Measurements from ENCODE around the gene BPIFB4.
"Not testable (repeated sequence)": the region's sequence is repeated elsewhere in the genome, so short reads cannot be mapped to it uniquely, and the experiment has no call there.

The BPIFB4 gene

DNA sequence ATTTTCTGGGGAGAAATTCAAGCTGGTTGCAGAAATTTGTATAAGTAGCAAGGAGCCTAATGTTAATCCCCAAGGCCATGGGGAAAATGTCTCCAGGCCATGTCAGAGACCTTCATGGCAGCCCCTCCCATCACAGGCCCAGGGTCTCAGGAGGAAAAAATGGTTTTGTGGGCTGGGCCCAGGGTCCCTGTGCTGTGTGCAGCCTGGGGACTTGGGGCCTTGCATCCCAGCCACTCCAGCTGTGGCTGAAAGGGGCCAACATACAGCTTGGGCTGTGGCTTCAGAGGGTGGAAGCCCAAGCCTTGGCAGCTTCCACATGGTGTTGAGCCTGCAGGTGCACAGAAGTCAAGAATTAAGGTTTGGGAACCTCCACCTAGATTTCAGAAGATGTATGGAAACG lies 42.9 kb downstream of the BPIFB4 start:
- not testable (repeated sequence) for DNase-seq

DNA sequence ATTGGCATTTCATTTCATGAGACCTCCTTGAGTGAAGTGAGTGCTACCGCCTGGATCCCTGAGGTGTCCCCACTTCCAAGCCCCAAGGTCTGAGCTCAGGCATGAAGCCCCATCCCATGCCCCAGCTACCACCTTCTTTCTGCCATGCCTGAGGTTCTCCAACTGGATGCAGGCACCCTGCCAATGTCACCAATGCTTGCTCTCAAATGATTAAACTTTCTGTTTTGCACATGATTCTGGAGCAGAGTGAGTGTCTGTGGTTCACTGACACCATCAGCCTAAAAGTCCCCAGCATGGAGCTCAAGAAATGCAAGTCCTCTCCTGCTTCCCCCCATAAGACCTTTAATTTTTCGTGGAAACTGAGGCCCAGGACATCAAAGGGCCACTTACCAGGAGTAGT lies 44.8 kb downstream of the BPIFB4 start:
- no peak for DNase-seq

DNA sequence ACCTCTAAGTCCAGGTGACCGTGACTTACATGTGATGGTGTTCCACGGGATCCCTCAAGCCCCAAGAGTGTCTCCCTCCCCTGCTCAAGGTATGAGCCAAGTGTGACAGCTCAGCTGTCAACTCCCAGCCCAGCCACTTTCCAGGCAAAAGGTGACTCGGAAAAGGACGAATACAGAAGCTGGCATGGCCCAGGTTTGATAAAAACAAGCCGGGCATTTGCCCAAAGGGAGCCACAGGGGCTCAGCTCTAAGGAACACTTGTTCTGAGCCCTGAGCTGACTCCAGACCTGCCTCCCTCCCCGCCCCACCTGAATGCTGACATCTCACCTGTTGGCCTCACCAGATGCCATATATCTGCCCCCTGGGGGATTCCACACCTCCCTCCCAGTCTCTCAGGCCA lies 45.6 kb downstream of the BPIFB4 start:
- no peak for DNase-seq

DNA sequence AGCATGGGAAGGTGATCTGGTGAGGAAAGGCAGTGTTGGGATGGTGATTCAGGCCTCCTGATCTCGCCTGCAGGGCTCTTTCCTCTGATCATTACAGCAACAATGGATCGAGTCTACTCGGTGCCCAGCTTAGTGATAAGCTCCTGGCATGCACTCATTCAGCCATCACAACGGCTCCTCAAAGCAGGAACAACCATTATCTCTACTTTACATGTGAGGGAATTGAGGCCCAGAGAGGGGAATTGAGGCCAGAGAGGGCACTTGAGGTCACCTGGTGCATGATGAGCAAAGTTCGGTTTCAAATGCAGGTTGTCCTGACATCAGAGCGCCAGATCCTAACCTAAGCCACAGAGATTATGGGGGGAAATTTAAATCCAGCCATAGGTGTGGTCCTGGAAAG lies 46.5 kb downstream of the BPIFB4 start:
- DNase-seq = no peak

DNA sequence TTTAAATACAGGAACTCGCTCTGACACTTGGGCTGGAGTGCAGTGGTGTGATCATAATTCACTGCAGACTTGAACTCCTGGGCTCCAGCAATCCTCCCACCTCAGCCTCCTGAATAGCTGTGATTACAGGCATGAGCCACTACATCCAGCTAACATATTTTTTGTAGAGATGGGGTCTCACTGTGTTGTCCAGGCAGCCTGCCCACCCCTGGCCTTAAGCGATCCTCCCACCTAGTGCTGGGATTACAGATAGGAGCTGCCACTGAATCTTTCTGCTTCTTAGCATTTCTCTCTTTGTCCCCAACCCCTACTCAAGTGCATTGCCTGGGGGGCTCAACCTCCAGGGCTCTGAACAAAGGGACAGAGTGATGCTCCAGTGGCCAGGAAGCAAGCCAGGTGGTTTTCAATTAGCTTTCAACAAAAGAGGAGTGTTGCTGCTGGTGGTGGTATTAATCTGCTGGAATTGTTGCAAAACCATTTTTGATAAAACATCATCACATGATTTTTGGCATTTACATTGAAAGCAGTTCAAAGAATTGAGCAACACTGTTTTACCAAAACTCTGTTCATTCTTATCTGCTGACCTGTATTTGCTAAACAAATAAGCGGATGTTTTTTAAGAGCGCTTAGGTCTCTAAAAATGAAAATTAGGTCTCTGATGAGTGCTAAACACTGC lies 48.1 kb downstream of the BPIFB4 start:
- DNase-seq = no peak

DNA sequence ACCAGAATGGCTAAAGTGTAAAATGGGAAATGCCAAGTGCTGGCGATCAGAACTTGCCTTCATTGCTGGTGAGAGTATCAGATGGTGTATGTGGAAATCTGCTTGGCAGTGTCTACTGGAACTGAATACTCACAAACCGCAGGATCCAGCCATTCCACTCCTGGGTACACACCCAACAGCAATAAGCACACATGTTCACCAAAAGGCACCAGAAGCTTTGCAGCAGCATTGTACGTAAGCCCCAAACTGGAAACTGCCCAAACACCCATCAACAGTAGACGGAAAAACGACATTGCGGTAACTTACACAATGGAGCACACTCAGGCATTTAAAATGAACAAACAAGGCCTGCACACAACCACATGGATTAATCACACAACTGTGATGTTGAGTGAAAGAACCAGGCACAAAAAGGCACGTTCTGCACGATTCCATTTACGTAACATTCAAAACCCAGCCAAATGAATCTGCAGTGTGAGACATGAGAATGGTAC lies 51.2 kb downstream of the BPIFB4 start:
- DNase-seq = no peak

DNA sequence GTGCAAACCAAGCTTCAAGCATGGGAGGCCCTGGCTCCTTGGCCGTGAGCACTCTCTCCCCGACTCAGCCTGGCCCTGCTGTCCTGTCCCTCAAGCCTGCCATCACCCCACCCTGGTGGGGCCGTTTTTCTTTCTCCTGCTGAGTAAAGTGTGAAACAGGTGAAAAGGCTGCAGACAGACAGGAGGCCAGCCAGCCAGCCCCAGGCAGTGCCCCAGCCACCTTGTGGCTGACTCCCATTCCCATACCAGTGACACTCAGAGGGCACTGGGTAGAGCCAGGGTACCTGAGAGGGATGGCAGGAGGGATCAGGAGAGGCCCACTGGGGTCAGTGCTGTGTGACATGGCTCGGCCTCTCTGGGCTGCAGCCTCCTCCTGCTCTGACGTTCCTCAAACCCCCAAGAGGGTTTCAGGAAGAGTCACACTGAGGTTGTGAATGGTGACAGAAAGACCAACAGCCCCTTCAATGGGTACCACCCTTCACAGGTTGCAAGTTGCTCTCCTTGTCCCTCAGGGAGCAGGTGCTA lies 52.6 kb downstream of the BPIFB4 start:
- no peak for DNase-seq

DNA sequence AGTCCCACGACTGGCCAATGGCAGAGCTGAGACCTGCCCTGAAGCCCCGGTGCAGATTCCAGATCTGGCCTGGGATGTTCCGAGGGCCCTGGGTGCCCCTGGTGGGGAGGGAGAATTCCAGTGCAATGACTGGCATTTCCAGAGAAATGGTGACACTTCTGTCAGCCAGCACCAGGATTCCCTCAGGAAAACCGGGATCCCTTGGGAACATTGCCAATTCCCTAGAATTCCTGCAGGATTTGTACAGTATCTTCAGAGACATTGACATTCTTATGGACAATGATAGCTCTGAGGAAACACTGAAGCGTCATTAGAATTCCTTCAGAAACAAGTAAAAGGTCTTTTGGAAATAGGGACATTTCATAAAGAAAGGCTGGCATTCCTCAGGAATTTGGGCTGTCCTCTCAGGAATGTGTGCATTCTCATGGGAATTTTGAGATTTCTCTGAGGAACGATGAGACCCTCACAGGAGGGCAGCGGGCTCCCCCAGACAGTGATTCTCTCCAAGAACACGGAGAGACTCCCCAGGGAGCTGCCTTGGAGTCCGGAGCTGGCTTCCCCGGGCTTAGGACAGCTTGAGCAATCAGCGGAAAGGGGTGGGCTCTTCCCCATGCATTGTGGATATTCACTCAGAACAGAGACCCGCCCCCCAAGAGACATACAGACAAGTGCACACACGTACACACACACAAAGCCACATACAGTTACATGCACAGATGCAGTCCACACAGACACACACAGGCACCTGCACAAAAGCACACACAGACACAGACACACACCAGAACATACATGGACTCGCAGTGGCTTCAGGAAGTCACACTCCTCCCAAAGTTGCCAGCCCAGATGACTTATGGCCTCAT lies 53.3 kb downstream of the BPIFB4 start:
- DNase-seq = no peak

DNA sequence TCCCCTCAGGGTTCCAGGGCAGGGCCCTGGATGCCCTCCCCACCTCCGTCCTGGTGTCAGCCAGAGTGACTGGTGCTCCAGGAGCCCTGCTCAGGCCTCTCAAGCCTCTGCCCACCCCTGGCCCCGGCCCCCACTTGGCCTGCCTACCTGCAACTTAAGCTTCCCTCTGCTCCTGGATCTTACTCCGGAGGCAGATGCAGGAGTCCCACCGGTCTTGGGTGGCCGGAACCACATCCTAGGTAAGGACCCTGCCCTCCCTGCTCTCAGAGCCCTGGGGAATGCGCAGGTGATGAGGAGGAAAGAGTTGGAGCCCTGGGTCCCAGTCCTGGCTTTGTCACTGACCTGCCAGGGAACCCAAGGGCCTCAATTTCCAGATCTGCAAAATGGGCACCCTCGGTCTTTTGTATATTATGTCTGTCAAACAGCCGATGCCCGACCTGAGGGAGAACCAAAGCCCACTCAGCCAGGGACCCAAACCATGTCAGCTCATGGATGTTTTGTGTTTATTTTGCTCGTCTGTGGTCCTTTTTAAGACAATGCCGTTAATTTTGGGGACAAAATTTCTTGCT lies 54.0 kb downstream of the BPIFB4 start:
- no peak for DNase-seq

DNA sequence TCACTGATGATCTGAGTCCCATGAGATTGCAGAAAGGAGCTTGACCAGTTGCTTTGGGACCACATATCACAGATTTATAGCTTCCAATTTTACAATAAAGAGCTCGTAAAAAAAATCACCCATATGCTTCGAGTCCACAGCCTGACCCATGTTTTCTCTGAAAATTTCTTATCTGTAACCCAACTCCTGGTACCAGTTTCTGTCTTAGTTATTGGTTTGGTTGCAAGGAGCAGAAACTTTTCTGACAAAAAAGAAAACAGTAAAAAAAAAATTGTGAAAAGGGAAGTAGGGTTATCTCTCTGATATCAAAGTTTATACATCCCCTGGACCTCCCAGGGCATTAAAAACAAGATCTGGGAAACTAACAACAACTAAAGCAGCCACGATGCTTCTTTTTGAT lies 57.8 kb downstream of the BPIFB4 start:
- DNase-seq = no peak

DNA sequence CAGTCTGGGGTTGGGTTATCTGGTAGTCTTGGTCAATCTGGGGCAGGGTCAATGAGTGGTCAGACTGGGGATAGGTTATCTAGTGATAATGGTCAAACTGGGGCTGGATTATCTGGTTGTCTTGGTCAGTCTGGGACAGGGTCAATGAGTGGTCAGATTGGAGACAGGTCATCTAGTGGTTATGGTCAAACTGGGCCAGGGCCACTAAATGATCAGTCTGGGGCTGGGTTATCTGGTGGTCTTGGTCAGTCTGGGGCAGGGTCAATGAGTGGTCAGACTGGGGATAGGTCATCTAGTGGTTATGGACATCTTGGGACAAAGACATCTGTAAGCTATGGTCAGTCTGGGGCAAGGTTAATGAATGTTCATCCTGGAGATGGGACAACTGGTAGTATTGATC lies 60.0 kb downstream of the BPIFB4 start:
- no peak for DNase-seq

DNA sequence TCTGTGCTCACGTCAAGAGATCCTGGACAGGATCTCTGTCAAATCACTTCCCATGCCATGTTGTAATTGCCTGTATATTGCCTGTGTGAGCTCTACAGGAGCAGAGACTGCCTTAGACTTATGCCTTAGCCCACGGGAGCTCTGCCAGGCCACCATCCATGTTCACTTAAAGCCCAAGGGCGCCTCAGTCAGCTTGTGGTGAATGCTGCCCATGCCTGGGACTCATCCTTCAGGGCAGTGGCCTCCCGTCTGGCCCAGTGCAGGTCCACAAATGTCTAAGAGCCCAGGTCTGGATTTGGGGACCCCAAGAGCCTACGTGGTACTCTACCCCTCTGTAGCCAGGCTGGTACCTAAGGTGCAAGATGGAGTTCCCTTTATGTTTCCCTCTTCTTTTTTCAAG lies 66.1 kb downstream of the BPIFB4 start:
- no peak for DNase-seq

DNA sequence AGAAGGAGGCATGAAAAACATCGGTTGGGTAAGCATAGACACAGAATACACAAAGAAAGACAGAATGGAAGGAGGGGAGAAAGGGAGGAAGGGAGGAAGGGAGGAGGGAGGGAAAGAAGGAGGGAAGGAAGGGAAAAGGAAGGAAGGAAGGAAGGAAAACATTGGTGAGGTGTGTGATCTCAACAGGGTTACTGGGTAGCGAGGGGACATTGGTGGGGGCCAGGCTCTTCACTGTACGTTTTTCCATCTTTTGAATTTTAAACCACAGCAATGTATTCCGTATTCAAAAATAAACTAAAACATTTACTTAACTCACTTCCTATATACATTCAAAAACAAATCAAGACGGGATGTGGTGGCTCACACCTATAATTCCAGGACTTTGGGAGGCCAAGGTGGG lies 67.9 kb downstream of the BPIFB4 start:
- no peak for DNase-seq

DNA sequence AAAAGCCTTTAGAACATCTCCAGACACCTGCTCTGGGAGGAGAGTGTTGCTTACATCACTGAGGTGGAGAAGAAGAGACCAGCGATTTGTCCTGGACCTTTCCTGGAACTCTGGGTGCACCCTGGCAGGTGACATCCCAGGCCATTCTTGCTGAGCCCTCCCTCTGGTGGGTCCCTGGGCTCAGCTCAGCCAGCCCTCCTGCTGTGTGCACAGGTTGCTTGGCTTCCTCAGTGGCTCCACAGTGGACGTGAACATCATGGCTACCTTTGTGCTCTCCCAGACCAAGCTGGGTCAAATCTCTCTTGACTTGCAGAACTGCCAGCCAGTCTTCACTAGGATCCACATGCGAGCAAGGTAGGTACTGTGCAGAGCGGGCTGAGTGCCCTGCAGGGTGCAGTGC lies 68.6 kb downstream of the BPIFB4 start:
- no peak for DNase-seq

DNA sequence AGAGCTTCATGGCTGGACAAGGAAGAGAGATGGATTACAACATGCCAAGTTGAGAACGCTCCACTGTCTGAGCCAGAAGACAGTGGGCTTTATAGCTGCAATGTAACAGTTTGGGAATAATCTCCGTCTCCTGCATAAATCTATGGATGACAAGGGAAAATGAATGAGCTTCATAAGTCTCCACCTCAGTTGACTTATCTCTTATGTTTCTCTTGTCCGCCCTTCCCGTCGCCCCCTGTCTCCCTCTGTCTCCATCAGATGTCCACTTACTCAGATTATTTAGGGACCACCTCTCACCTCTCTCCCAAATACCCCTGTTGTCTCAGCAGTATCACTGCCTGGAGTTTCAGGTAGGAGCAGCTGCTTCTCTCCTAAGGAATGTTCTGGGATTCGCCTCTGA lies 74.8 kb downstream of the BPIFB4 start:
- no peak for DNase-seq

DNA sequence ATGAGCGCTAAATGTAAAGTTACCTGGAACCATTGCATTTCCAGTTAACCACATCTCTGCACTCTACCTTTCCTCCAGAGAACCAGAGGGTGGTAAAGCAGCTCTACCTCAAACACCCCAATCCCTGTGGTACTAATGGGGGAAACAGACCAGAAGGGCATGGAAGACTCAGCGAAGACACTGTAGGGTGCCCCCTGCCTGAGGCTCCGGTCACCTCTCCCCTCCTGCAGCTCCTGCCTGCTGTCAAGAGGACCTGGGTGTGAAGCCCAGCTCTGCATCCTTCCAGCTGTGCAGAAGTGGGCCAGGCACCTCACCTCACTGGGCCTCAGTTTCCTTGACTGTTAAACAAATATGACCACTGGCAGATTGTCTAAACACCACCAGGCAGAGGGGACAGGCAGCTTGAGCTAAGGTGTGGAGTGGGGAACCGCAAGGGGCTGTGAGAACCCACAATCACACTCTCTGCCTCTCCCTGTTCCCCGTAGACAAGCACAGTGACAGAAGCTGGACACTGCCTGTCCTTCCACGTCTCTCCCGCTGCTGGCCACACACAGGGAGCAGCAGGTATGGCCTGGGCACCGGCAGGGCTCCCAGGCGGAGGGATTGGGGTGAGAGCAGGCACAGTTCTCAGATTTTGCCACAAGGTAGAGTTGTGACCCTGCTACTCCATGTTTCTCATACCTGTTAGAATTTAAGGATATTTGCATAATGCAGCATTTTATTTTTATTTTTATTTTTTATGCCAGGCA lies 79.4 kb downstream of the BPIFB4 start:
- no peak for DNase-seq

DNA sequence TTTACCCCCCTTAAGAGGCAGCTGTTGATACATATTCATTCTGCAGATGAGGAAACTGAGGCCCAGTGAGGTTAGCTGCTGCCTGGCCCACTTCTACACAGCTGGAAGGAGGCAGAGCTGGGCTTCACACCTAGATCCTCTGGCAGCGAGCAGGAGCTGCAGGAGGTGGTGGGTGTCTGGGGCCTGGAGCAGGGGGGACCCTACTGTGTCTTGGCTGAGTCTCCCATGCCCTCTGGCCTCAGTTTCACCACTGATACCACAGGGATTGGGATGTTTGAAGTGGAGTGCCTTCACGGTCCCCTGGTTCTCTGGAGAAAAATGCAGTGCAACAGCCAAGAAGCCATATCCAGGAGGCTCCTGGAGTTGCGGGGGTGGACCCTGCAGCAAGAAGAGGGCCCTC lies 80.3 kb downstream of the BPIFB4 start:
- no peak for DNase-seq

DNA sequence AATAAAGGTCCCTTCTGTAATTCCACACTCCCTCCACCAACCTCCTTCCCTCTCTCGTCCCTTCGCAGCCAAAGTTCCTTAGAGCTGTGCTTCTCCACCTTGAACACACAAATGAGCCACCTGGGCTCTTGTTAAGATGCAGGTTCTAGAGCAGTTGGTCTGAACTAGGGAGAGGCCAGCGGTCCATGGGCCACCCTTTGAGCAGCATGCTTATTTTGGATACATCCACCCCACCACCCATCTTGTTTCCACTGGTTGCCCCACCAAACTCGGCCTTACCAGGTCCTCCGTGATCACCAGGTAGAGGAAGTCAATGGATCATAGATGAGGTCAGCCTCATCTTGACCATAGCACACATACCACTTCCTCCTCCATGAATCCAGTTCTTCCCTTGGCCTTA lies 81.2 kb downstream of the BPIFB4 start:
- DNase-seq = no peak

Measured in cortex of kidney (tissue), 1 donor.